ENCODE data around the gene TSNAX. TPM values are rescaled to one million over a fixed set of nuclear protein-coding genes. Genes with fewer than 3 reads are reported as not detected.

Gene TSNAX
- total RNA-seq, 1 donor from 2014 or later, result 61.0 TPM

DNA sequence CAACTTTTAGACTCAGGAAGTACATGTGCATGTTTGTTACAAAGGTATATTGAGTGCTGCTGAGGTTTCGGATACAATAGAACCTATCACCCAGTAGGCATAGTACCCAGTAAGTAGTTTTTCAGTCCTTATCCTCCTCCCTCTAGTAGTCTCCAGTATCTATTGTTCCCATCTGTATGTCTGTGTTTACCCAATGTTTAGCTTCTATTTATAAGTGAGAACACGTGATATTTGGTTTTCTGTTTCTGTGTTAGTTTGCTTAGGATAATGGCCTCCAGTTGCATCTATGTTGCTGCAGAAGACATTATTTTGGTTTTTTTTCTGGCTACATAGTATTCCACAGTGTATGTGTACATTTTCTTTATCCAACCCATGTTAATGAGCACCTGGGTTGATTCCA lies 47.2 kb upstream of the TSNAX start:
- TF ChIP-seq, protein P1, sequence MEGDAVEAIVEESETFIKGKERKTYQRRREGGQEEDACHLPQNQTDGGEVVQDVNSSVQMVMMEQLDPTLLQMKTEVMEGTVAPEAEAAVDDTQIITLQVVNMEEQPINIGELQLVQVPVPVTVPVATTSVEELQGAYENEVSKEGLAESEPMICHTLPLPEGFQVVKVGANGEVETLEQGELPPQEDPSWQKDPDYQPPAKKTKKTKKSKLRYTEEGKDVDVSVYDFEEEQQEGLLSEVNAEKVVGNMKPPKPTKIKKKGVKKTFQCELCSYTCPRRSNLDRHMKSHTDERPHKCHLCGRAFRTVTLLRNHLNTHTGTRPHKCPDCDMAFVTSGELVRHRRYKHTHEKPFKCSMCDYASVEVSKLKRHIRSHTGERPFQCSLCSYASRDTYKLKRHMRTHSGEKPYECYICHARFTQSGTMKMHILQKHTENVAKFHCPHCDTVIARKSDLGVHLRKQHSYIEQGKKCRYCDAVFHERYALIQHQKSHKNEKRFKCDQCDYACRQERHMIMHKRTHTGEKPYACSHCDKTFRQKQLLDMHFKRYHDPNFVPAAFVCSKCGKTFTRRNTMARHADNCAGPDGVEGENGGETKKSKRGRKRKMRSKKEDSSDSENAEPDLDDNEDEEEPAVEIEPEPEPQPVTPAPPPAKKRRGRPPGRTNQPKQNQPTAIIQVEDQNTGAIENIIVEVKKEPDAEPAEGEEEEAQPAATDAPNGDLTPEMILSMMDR (IDR thresholded peaks at IDR 0.05), result no peak
- TF ChIP-seq EZH2 (IDR thresholded peaks at IDR 0.05) (no peak), EZH2phosphoT487 (IDR thresholded peaks at IDR 0.05) (no peak)
- Mint-ChIP-seq H3K4me1 (peaks cover 3% of the 10 kb centered on the region), H3K27ac (no peak overlapping the region), H3K4me3 (no peak overlapping the region), H3K36me3 (no peaks in the 10 kb centered on the region), H3K9me3 (no peaks in the 10 kb centered on the region), H3K27me3 (ENCODE audit: insufficient read depth, low read depth) (peaks cover 3% of the 10 kb centered on the region)
- no peak for DNase-seq (ENCODE audit: low spot score)
- Histone ChIP-seq H3K9me3 (ENCODE audit: low read depth) (no peaks in the 10 kb centered on the region), H3K4me3 (no peak overlapping the region), H3K4me2 (no peak overlapping the region), H4K20me1 (ENCODE audit: low read depth) (no peaks in the 10 kb centered on the region), H3F3A (ENCODE audit: low read depth) (no peaks in the 10 kb centered on the region), H3K9ac (no peak overlapping the region), H3K36me3 (no peaks in the 10 kb centered on the region), H3K4me1 (no peaks in the 10 kb centered on the region), H3K27ac (no peak overlapping the region), H3K27me3 (no peaks in the 10 kb centered on the region), H3K79me2 (ENCODE audit: low read depth) (no peaks in the 10 kb centered on the region), H2AFZ (replicated peaks) (no peak overlapping the region)

DNA sequence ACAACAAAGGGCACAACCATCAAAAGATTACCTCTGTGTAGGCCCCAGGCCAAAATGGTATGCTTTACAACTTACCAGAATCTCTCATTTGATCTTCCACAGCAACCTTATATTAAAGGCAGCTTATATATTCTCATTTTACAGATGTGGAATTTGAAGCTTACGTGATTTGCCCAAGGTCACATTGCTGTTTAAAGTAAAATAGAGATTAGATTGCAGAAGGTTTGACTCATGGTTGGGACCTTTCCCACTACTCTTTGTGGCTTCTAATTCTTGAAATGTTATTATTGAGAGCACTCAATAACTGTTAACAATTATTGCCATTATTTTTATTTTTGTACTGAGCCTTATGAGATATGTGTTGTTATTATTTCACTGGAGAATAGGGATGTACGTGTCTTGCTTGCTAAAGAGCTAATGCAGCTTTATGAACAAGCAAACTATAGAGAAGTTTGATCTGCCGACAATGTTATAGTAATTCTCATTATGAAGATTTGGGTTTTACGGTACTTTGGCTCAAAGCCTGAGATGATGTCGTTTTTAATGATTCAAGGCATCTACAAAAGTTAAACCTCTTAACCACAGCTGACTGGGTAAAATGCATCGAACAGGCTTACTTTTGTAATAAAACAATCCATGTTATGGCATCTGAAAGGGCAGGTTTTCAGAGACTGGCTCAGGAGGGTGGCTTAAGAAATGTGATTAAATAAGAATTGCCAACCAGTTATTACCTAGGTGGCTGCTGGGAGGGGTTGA lies 43.3 kb upstream of the TSNAX start:
- Mint-ChIP-seq H3K27ac (no peak overlapping the region), H3K27me3 (ENCODE audit: insufficient read depth, low read depth) (peaks cover 3% of the 10 kb centered on the region), H3K9me3 (no peaks in the 10 kb centered on the region), H3K36me3 (no peaks in the 10 kb centered on the region), H3K4me3 (no peak overlapping the region), H3K4me1 (peaks cover 3% of the 10 kb centered on the region)
- no peak for DNase-seq (ENCODE audit: low spot score)
- H3K9me3 ChIP-seq (ENCODE audit: low read depth), result peaks cover 3% of the 10 kb centered on the region
- no peak overlapping the region for H3K4me3 ChIP-seq
- H3K36me3 ChIP-seq, result no peaks in the 10 kb centered on the region
- H3K4me1 ChIP-seq, result no peaks in the 10 kb centered on the region
- H4K20me1 ChIP-seq (ENCODE audit: low read depth), result no peaks in the 10 kb centered on the region
- no peak for TF ChIP-seq EZH2 (IDR thresholded peaks at IDR 0.05)
- no peak for TF ChIP-seq EZH2phosphoT487 (IDR thresholded peaks at IDR 0.05)
- TF ChIP-seq, protein P1 (IDR thresholded peaks at IDR 0.05), result no peak
- H2AFZ ChIP-seq (replicated peaks), result no peak overlapping the region
- H3K27me3 ChIP-seq, result no peaks in the 10 kb centered on the region
- H3K27ac ChIP-seq, result no peak overlapping the region
- no peaks in the 10 kb centered on the region for H3F3A ChIP-seq (ENCODE audit: low read depth)
- no peaks in the 10 kb centered on the region for H3K79me2 ChIP-seq (ENCODE audit: low read depth)
- H3K9ac ChIP-seq, result no peak overlapping the region
- H3K4me2 ChIP-seq, result no peak overlapping the region

DNA sequence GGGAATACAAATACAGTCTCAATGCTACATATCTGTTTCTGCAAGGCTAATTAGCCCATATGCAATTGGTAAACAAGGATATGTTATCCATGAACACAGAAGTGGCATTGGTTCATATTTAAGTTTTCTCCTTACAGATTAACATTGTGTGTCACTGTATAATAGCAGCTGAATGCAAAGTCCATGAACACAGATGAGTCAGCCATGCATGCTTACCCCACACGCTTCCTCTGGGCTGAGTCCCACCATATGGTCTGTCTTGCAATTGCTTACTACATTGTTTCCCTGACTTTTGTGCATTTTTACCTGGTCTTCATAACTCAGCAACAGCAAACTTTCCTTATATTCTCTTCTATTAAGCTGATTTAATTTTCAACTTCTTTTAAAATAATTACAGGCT lies 41.5 kb upstream of the TSNAX start:
- Histone ChIP-seq H3K27me3 (no peaks in the 10 kb centered on the region), H3K79me2 (ENCODE audit: low read depth) (no peaks in the 10 kb centered on the region), H3K4me2 (no peak overlapping the region), H3K27ac (no peak overlapping the region), H3K4me1 (no peaks in the 10 kb centered on the region), H2AFZ (replicated peaks) (no peak overlapping the region), H4K20me1 (ENCODE audit: low read depth) (no peaks in the 10 kb centered on the region), H3K9me3 (ENCODE audit: low read depth) (peaks cover 3% of the 10 kb centered on the region), H3F3A (ENCODE audit: low read depth) (no peaks in the 10 kb centered on the region), H3K4me3 (no peak overlapping the region), H3K36me3 (no peaks in the 10 kb centered on the region), H3K9ac (no peak overlapping the region)
- TF ChIP-seq EZH2phosphoT487 (IDR thresholded peaks at IDR 0.05), result no peak
- peaks cover 3% of the 10 kb centered on the region for H3K27me3 Mint-ChIP-seq (ENCODE audit: insufficient read depth, low read depth)
- no peak overlapping the region for H3K27ac Mint-ChIP-seq
- peaks cover 3% of the 10 kb centered on the region for H3K4me1 Mint-ChIP-seq
- no peaks in the 10 kb centered on the region for H3K9me3 Mint-ChIP-seq
- no peak for DNase-seq (ENCODE audit: low spot score)
- no peak overlapping the region for H3K4me3 Mint-ChIP-seq
- no peaks in the 10 kb centered on the region for H3K36me3 Mint-ChIP-seq

DNA sequence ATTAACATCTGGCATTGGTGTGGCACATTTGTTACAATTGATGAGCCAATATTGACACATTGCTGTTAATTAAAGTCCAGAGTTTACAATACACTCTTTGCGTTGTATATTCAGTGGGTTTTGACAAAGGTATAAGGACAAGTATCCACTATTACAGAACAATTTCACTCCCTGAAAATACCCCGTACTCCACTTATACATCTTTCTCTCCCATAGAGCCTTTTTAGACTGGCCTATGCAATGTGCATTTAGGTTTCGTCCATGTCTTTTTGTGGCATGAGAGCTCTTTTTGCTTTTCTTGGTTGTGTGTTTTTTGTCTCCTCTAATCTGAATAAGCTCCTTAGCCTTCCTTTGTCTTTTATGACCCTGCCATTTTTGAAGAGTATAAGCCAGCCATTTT lies 40.6 kb upstream of the TSNAX start:
- Mint-ChIP-seq H3K4me3 (no peak overlapping the region), H3K4me1 (peaks cover 3% of the 10 kb centered on the region), H3K9me3 (no peaks in the 10 kb centered on the region), H3K36me3 (no peaks in the 10 kb centered on the region), H3K27ac (no peak overlapping the region), H3K27me3 (ENCODE audit: insufficient read depth, low read depth) (peaks cover 3% of the 10 kb centered on the region)
- Histone ChIP-seq H4K20me1 (ENCODE audit: low read depth) (no peaks in the 10 kb centered on the region), H3K27me3 (peaks cover 2% of the 10 kb centered on the region), H3K4me3 (no peak overlapping the region), H3K79me2 (ENCODE audit: low read depth) (no peaks in the 10 kb centered on the region), H3K4me1 (no peaks in the 10 kb centered on the region), H2AFZ (replicated peaks) (no peak overlapping the region), H3F3A (ENCODE audit: low read depth) (no peaks in the 10 kb centered on the region), H3K9me3 (ENCODE audit: low read depth) (peaks cover 3% of the 10 kb centered on the region), H3K36me3 (no peaks in the 10 kb centered on the region), H3K27ac (no peak overlapping the region), H3K4me2 (no peak overlapping the region), H3K9ac (no peak overlapping the region)
- no peak for DNase-seq (ENCODE audit: low spot score)
- TF ChIP-seq EZH2 (IDR thresholded peaks at IDR 0.05), result no peak
- no peak for TF ChIP-seq EZH2phosphoT487 (IDR thresholded peaks at IDR 0.05)
- TF ChIP-seq, protein P1 (IDR thresholded peaks at IDR 0.05), result no peak
